ENCODE results near the gene MYO9B. TPM values are rescaled to one million over a fixed set of nuclear protein-coding genes. Genes with fewer than 3 reads are reported as not detected.

Gene MYO9B
- total RNA-seq, 5 donors from 2014 or later (not counting 1 experiment from before 2014, with no cell fraction given): 185 to 220 (median 202) TPM

GRCh38 chr19:17194608-17195007, 119.0 kb downstream of the MYO9B start:
- Mint-ChIP-seq H3K4me3 (no peak overlapping the region), H3K9me3 (no peaks in the 10 kb centered on the region), H3K27me3 (no peaks in the 10 kb centered on the region), H3K36me3 (peaks cover 50% of the 10 kb centered on the region), H3K4me1 (peaks cover 0 to 7% (median 0%) of the 10 kb centered on the region in 3 donors), H3K27ac (no peak overlapping the region)
- Histone ChIP-seq H3K27me3 (replicated peaks in 1 of 2; ENCODE audit: control insufficient read depth in 2 of 2, extremely low read depth in 1 of 2, insufficient read depth in 2 of 2, low read length in 1 of 2) (no peaks in the 10 kb centered on the region), H3K9me3 (no peaks in the 10 kb centered on the region), H3K4me1 (ENCODE audit: control insufficient read depth in 1 of 2, extremely low read depth in 1 of 2, insufficient read depth in 2 of 2, low read length in 2 of 2) (no peaks in the 10 kb centered on the region), H3K36me3 (ENCODE audit: control insufficient read depth in 2 of 2, extremely low read depth in 1 of 2, insufficient read depth in 1 of 2, low read length in 1 of 2) (peaks cover 26 to 77% of the 10 kb centered on the region in 2 donors), H3K4me3 (ENCODE audit: control insufficient read depth in 1 of 2, extremely low read depth in 1 of 2, low read length in 1 of 2) (no peak overlapping the region), H3K27ac (ENCODE audit: low read length) (no peak overlapping the region)
- POLR2A ChIA-PET: no interaction called here
- WGBS (ENCODE audit: insufficient coverage): 92% methylated on average over 4 of the region's 16 CpGs
- DNase-seq (no peak), ATAC-seq (replicated peaks in 1 of 4) (no peak)
- CTCF ChIA-PET: no interaction called here

- Histone ChIP-seq H3K9me3 (no peaks in the 10 kb centered on the region), H3K4me1 (ENCODE audit: control insufficient read depth in 1 of 2, extremely low read depth in 1 of 2, insufficient read depth in 2 of 2, low read length in 2 of 2) (no peaks in the 10 kb centered on the region), H3K27ac (ENCODE audit: low read length) (no peak overlapping the region), H3K4me3 (ENCODE audit: control insufficient read depth in 1 of 2, extremely low read depth in 1 of 2, low read length in 1 of 2) (no peak overlapping the region), H3K36me3 (ENCODE audit: control insufficient read depth in 2 of 2, extremely low read depth in 1 of 2, insufficient read depth in 1 of 2, low read length in 1 of 2) (peaks cover 27 to 75% of the 10 kb centered on the region in 2 donors), H3K27me3 (replicated peaks in 1 of 2; ENCODE audit: control insufficient read depth in 2 of 2, extremely low read depth in 1 of 2, insufficient read depth in 2 of 2, low read length in 1 of 2) (no peaks in the 10 kb centered on the region)
- ChIA-PET CTCF (no interaction called here), POLR2A (no interaction called here)
- H3K9me3 Mint-ChIP-seq: no peaks in the 10 kb centered on the region
- no peak overlapping the region for H3K27ac Mint-ChIP-seq
- H3K4me1 Mint-ChIP-seq: peaks cover 0 to 7% (median 0%) of the 10 kb centered on the region in 3 donors
- DNase-seq (no peak), ATAC-seq (replicated peaks in 1 of 4) (no peak)
- WGBS (ENCODE audit: insufficient coverage): 99% methylated on average over 19 of the region's 23 CpGs
- no peaks in the 10 kb centered on the region for H3K27me3 Mint-ChIP-seq
- H3K4me3 Mint-ChIP-seq: no peak overlapping the region
- H3K36me3 Mint-ChIP-seq: peaks cover 52% of the 10 kb centered on the region
These were observed 119.5 kb downstream of the MYO9B start for GRCh38 chr19:17195106-17195505.

GRCh38 chr19:17196610-17197009, 121.0 kb downstream of the MYO9B start:
- no peaks in the 10 kb centered on the region for H3K4me1 ChIP-seq (ENCODE audit: control insufficient read depth in 1 of 2, extremely low read depth in 1 of 2, insufficient read depth in 2 of 2, low read length in 2 of 2)
- ChIA-PET CTCF (interaction anchor here in 1 of 2 donors (0.7 kb wide), 1 partner anchor 12 kb away, joined by 4 read pairs; no protein-coding TSS in a partner anchor), POLR2A (no interaction called here)
- DNase-seq: no peak
- Mint-ChIP-seq H3K4me3 (no peak overlapping the region), H3K9me3 (no peaks in the 10 kb centered on the region), H3K4me1 (peaks cover 0 to 7% (median 0%) of the 10 kb centered on the region in 3 donors), H3K36me3 (peaks cover 55% of the 10 kb centered on the region), H3K27me3 (no peaks in the 10 kb centered on the region), H3K27ac (no peak overlapping the region)
- WGBS (ENCODE audit: insufficient coverage): 91% methylated on average over 4 of the region's 7 CpGs
- no peaks in the 10 kb centered on the region for H3K27me3 ChIP-seq (replicated peaks in 1 of 2; ENCODE audit: control insufficient read depth in 2 of 2, extremely low read depth in 1 of 2, insufficient read depth in 2 of 2, low read length in 1 of 2)
- H3K27ac ChIP-seq (ENCODE audit: low read length): no peak overlapping the region
- H3K9me3 ChIP-seq: no peaks in the 10 kb centered on the region
- peaks cover 38 to 75% of the 10 kb centered on the region in 2 donors for H3K36me3 ChIP-seq (ENCODE audit: control insufficient read depth in 2 of 2, extremely low read depth in 1 of 2, insufficient read depth in 1 of 2, low read length in 1 of 2)
- no peak overlapping the region for H3K4me3 ChIP-seq (ENCODE audit: control insufficient read depth in 1 of 2, extremely low read depth in 1 of 2, low read length in 1 of 2)
- ATAC-seq (replicated peaks in 1 of 4): no peak

- ChIA-PET POLR2A (no interaction called here), CTCF (no interaction called here)
- H3K4me3 ChIP-seq (ENCODE audit: control insufficient read depth in 1 of 2, extremely low read depth in 1 of 2, low read length in 1 of 2): no peak overlapping the region
- ATAC-seq (replicated peaks in 1 of 4) (no peak), DNase-seq (no peak)
- peaks cover 0 to 7% (median 0%) of the 10 kb centered on the region in 3 donors for H3K4me1 Mint-ChIP-seq
- no peak overlapping the region for H3K4me3 Mint-ChIP-seq
- peak overlapping the region in 1 of 2 donors; percentile 43 for H3K27ac Mint-ChIP-seq
- H3K27ac ChIP-seq (ENCODE audit: low read length): no peak overlapping the region
- H3K27me3 Mint-ChIP-seq: no peaks in the 10 kb centered on the region
- H3K36me3 ChIP-seq (ENCODE audit: control insufficient read depth in 2 of 2, extremely low read depth in 1 of 2, insufficient read depth in 1 of 2, low read length in 1 of 2): peaks cover 46 to 78% of the 10 kb centered on the region in 2 donors
- 40% methylated on average over 1 of the region's 16 CpGs for WGBS (ENCODE audit: insufficient coverage)
- peaks cover 64% of the 10 kb centered on the region for H3K36me3 Mint-ChIP-seq
- H3K4me1 ChIP-seq (ENCODE audit: control insufficient read depth in 1 of 2, extremely low read depth in 1 of 2, insufficient read depth in 2 of 2, low read length in 2 of 2): no peaks in the 10 kb centered on the region
- no peaks in the 10 kb centered on the region for H3K9me3 Mint-ChIP-seq
- no peaks in the 10 kb centered on the region for H3K27me3 ChIP-seq (replicated peaks in 1 of 2; ENCODE audit: control insufficient read depth in 2 of 2, extremely low read depth in 1 of 2, insufficient read depth in 2 of 2, low read length in 1 of 2)
- H3K9me3 ChIP-seq: no peaks in the 10 kb centered on the region
These were observed 122.1 kb downstream of the MYO9B start for GRCh38 chr19:17197666-17198065.

- POLR2A ChIA-PET: no interaction called here
- H3K36me3 ChIP-seq (ENCODE audit: control insufficient read depth in 2 of 2, extremely low read depth in 1 of 2, insufficient read depth in 1 of 2, low read length in 1 of 2): peaks cover 47 to 69% of the 10 kb centered on the region in 2 donors
These were observed 125.0 kb downstream of the MYO9B start for GRCh38 chr19:17200408-17201079.

GRCh38 chr19:17202249-17202648, 126.7 kb downstream of the MYO9B start:
- H3K36me3 Mint-ChIP-seq: peaks cover 54% of the 10 kb centered on the region
- H3K9me3 Mint-ChIP-seq: no peaks in the 10 kb centered on the region
- peaks cover 46 to 72% of the 10 kb centered on the region in 2 donors for H3K36me3 ChIP-seq (ENCODE audit: control insufficient read depth in 2 of 2, extremely low read depth in 1 of 2, insufficient read depth in 1 of 2, low read length in 1 of 2)

More at GRCh38 chr19:17200408-17201079, 125.0 kb downstream of the MYO9B start:
- Histone ChIP-seq H3K9me3 (no peaks in the 10 kb centered on the region), H3K4me1 (ENCODE audit: control insufficient read depth in 1 of 2, extremely low read depth in 1 of 2, insufficient read depth in 2 of 2, low read length in 2 of 2) (no peaks in the 10 kb centered on the region), H3K4me3 (ENCODE audit: control insufficient read depth in 1 of 2, extremely low read depth in 1 of 2, low read length in 1 of 2) (no peak overlapping the region), H3K27ac (ENCODE audit: low read length) (no peak overlapping the region), H3K27me3 (replicated peaks in 1 of 2; ENCODE audit: control insufficient read depth in 2 of 2, extremely low read depth in 1 of 2, insufficient read depth in 2 of 2, low read length in 1 of 2) (no peaks in the 10 kb centered on the region)
- Mint-ChIP-seq H3K9me3 (no peaks in the 10 kb centered on the region), H3K27me3 (no peaks in the 10 kb centered on the region), H3K4me3 (no peak overlapping the region), H3K36me3 (peaks cover 59% of the 10 kb centered on the region), H3K4me1 (peaks cover 0 to 7% (median 0%) of the 10 kb centered on the region in 3 donors), H3K27ac (no peak overlapping the region)
- WGBS (ENCODE audit: insufficient coverage): 92% methylated on average over 10 of the region's 16 CpGs
- no peak for ATAC-seq (replicated peaks in 1 of 4)
- CTCF ChIA-PET: no interaction called here
- DNase-seq: no peak

More at GRCh38 chr19:17202249-17202648, 126.7 kb downstream of the MYO9B start:
- no peaks in the 10 kb centered on the region for H3K9me3 ChIP-seq
- H3K4me3 ChIP-seq (ENCODE audit: control insufficient read depth in 1 of 2, extremely low read depth in 1 of 2, low read length in 1 of 2): no peak overlapping the region
- H3K4me1 ChIP-seq (ENCODE audit: control insufficient read depth in 1 of 2, extremely low read depth in 1 of 2, insufficient read depth in 2 of 2, low read length in 2 of 2): no peaks in the 10 kb centered on the region
- no peaks in the 10 kb centered on the region for H3K4me1 Mint-ChIP-seq
- WGBS (ENCODE audit: insufficient coverage): 84% methylated on average over 8 of the region's 9 CpGs
- ATAC-seq (replicated peaks in 1 of 4) (peak in 1 of 4 experiments; percentile 20), DNase-seq (peak in 2 of 35 experiments; percentile 10 to 33)
- ChIA-PET POLR2A (no interaction called here), CTCF (no interaction called here)
- H3K27ac ChIP-seq (ENCODE audit: low read length): no peak overlapping the region
- H3K27me3 Mint-ChIP-seq: no peaks in the 10 kb centered on the region
- no peaks in the 10 kb centered on the region for H3K27me3 ChIP-seq (replicated peaks in 1 of 2; ENCODE audit: control insufficient read depth in 2 of 2, extremely low read depth in 1 of 2, insufficient read depth in 2 of 2, low read length in 1 of 2)
- H3K27ac Mint-ChIP-seq: peak overlapping the region in 1 of 2 donors; percentile 55
- no peak overlapping the region for H3K4me3 Mint-ChIP-seq

Measured in T-cell (primary cell).